B cell (primary cell): ENCODE results near the gene KIAA0825. TPM values are rescaled to one million over a fixed set of nuclear protein-coding genes. Genes with fewer than 3 reads are reported as not detected.

ENCODE experiments used
- ATAC-seq: fragments of 200-7000 bp; cut with Tn5 transposase; one replicate; pipeline ENCODE4 v1.10.0; 2021; ENCODE audit warnings: low read depth, mild to moderate bottlenecking, moderate number of reproducible peaks, moderate library complexity
- CTCF ChIA-PET: fragments of 350-600 bp; sonication (Branson Sonifier 250); formaldehyde crosslinking; loops from one replicate; lab custom pipeline; 2021; ENCODE audit warnings: antibody characterized with exemption, inconsistent platforms; lab: Charles Lee
- POLR2A ChIA-PET: fragments of 350-600 bp; sonication (Branson Sonifier 250); formaldehyde crosslinking; loops from one replicate; lab custom pipeline; 2021; ENCODE audit warnings: antibody characterized with exemption; lab: Charles Lee
- DNase-seq: peaks from one replicate; pipeline ENCODE4 v3.0.0; 2013
- H2AFZ ChIP-seq: 2 replicates; pipeline ENCODE4 v1.6.1; 2012; ENCODE audit warnings: mild to moderate bottlenecking, low read depth, low read length; ENCODE audit not compliant: insufficient read depth, poor library complexity, severe bottlenecking
- H3K27ac ChIP-seq, 2 donors: 1 replicate in 1 of 2; 2 replicates in 1 of 2; pipeline ENCODE4 v1.5.1; 2012 to 2013; ENCODE audit warnings: low read length in 2 of 2, mild to moderate bottlenecking in 2 of 2, moderate library complexity in 1 of 2
- H3K27me3 ChIP-seq, 4 experiments: fragments of 200-600 bp in 1 of 4; sonication (generic) in 1 of 4; replicated peaks in 1 of 4; 1 replicate in 2 of 4; 2 replicates in 2 of 4; pipeline versions ENCODE4 v1.6.1 to v1.7.0; 2013 to 2016; ENCODE audit warnings: low read length in 3 of 4, mild to moderate bottlenecking in 2 of 4, mixed read lengths in 1 of 4, moderate library complexity in 1 of 4; ENCODE audit not compliant: insufficient read depth in 4 of 4, control insufficient read depth in 3 of 4; ENCODE audit errors: control extremely low read depth in 1 of 4
- H3K36me3 ChIP-seq, 2 experiments: replicated peaks in 1 of 2; 1 replicate in 1 of 2; 2 replicates in 1 of 2; pipeline versions ENCODE4 v1.6.1 to v1.7.1; 2013; ENCODE audit warnings: low read length in 1 of 2; ENCODE audit not compliant: insufficient read depth in 2 of 2, control insufficient read depth in 1 of 2; ENCODE audit errors: control extremely low read depth in 1 of 2, extremely low read depth in 1 of 2
- H3K4me1 ChIP-seq, 2 donors: fragments of 200-600 bp in 1 of 2; sonication (generic) in 1 of 2; 1 replicate in 1 of 2; 2 replicates in 1 of 2; pipeline versions ENCODE4 v1.5.1 to v1.6.1; 2013 to 2017; ENCODE audit warnings: low read length in 2 of 2; ENCODE audit not compliant: control insufficient read depth in 2 of 2, insufficient read depth in 2 of 2
- H3K4me2 ChIP-seq: replicated peaks from 2 replicates; pipeline ENCODE3; 2012; ENCODE audit warnings: mild to moderate bottlenecking, low read depth, low read length; ENCODE audit not compliant: poor library complexity, severe bottlenecking
- H3K4me3 ChIP-seq, 5 experiments: fragments of 200-600 bp in 1 of 5; sonication (generic) in 1 of 5; 1 replicate in 3 of 5; 2 replicates in 2 of 5; pipeline versions ENCODE4 v1.5.1 to v1.7.0; 2011 to 2016; ENCODE audit warnings: low read length in 4 of 5, mild to moderate bottlenecking in 4 of 5, low read depth in 2 of 5, control low read depth in 1 of 5, moderate library complexity in 1 of 5; ENCODE audit not compliant: insufficient read depth in 1 of 5; ENCODE audit errors: control extremely low read depth in 1 of 5, extremely low read depth in 1 of 5
- H3K79me2 ChIP-seq: fragments of 200-600 bp; sonication (generic); one replicate; pipeline ENCODE4 v1.6.0; 2016; ENCODE audit warnings: low read length; ENCODE audit not compliant: control insufficient read depth, insufficient read depth
- H3K9ac ChIP-seq: fragments of 200-600 bp; sonication (generic); 2 replicates; pipeline ENCODE4 v1.6.1; 2017; ENCODE audit warnings: mild to moderate bottlenecking, low read length, moderate library complexity
- H3K9me3 ChIP-seq, 3 donors: one replicate each; pipeline versions ENCODE4 v1.6.1 to v1.7.1; 2013; ENCODE audit warnings: low read length in 2 of 3; ENCODE audit not compliant: control insufficient read depth in 2 of 3, insufficient read depth in 1 of 3; ENCODE audit errors: control extremely low read depth in 1 of 3
- H4K20me1 ChIP-seq: 2 replicates; pipeline ENCODE4 v1.6.0; 2012; ENCODE audit warnings: mild to moderate bottlenecking, low read length; ENCODE audit not compliant: insufficient read depth, control insufficient read depth, poor library complexity, severe bottlenecking
- H3K27ac Mint-ChIP-seq: one replicate; pipeline ENCODE4 v1.8.0; 2021; ENCODE audit warnings: mixed read lengths
- H3K27me3 Mint-ChIP-seq: one replicate; pipeline ENCODE4 v1.8.0; 2021; ENCODE audit warnings: mixed read lengths
- H3K4me1 Mint-ChIP-seq: one replicate; pipeline ENCODE4 v1.8.0; 2021; ENCODE audit warnings: mixed read lengths
- H3K4me3 Mint-ChIP-seq: one replicate; pipeline ENCODE4 v1.8.0; 2021; ENCODE audit warnings: mixed read lengths
- H3K9me3 Mint-ChIP-seq: one replicate; pipeline ENCODE4 v1.8.0; 2022; ENCODE audit warnings: mixed read lengths; ENCODE audit not compliant: insufficient read depth
- CTCF ChIP-seq: fragments of 200-600 bp; IDR thresholded peaks from one replicate; pipeline ENCODE4 v1.8.0; 2022; ENCODE audit warnings: antibody characterized with exemption, mild to moderate bottlenecking
- EZH2 ChIP-seq: IDR thresholded peaks from 2 replicates; pipeline ENCODE4 v1.6.1; 2012; ENCODE audit warnings: borderline replicate concordance, low read depth, mild to moderate bottlenecking, moderate library complexity, low read length; ENCODE audit not compliant: insufficient read depth, poor library complexity, severe bottlenecking
- intact Hi-C: fragments of 100-400 bp; cut with micrococcal nuclease; formaldehyde crosslinking; loops from one replicate; pipeline ENCODE4 v1.10.0; 2022
- polyA plus RNA-seq: library from polyadenylated mRNA; depleted of rRNA; stranded (reverse); fragments of >200 nt; gene quantifications from 2 replicates; pipeline ENCODE4 v1.2.3, GENCODE V29; 2012
- total RNA-seq, 2 donors: library from RNA; stranded (reverse); fragments of 120-200 nt in 1 of 2; gene quantifications; 1 replicate in 1 of 2; 2 replicates in 1 of 2; pipeline versions ENCODE4 v1.2.3 to v1.2.4, GENCODE V29; 2013 to 2022

Gene KIAA0825
- total and polyA plus RNA-seq, 2 donors (not counting 1 experiment from before 2014, with no cell fraction given), result 0.43 to 2.7 TPM

- intact Hi-C loops, result no loop called here
- POLR2A ChIA-PET, result no interaction called here
These were observed 228.9 kb downstream of the KIAA0825 start for GRCh38 chr5:94389515-94389899.

More at GRCh38 chr5:94389515-94389899, 228.9 kb downstream of the KIAA0825 start:
- Histone ChIP-seq H3K79me2 (no peaks in the 10 kb centered on the region), H3K36me3 (no peaks in the 10 kb centered on the region), H3K9me3 (no peaks in the 10 kb centered on the region), H3K27me3 (no peaks in the 10 kb centered on the region), H2AFZ (no peak overlapping the region), H3K4me1 (no peaks in the 10 kb centered on the region), H3K9ac (no peak overlapping the region), H3K4me2 (no peak overlapping the region), H3K27ac (no peak overlapping the region), H3K4me3 (no peak overlapping the region), H4K20me1 (no peaks in the 10 kb centered on the region)
- DNase-seq (no peak), ATAC-seq (no peak)
- no peaks in the 10 kb centered on the region for H3K4me1 Mint-ChIP-seq
- H3K27ac Mint-ChIP-seq, result no peak overlapping the region
- CTCF ChIA-PET, result no interaction called here
- TF ChIP-seq CTCF (no peak), EZH2 (no peak)
- H3K9me3 Mint-ChIP-seq, result no peaks in the 10 kb centered on the region
- no peaks in the 10 kb centered on the region for H3K27me3 Mint-ChIP-seq
- no peak overlapping the region for H3K4me3 Mint-ChIP-seq
